Ectodermal cell (in vitro differentiated cells): ENCODE data around the gene BNIP2.

Experiments
- H3K27ac ChIP-seq: 2 replicates; pipeline ENCODE4 v1.7.0; 2013; ENCODE audit warnings: mild to moderate bottlenecking, low read depth, low read length; ENCODE audit not compliant: insufficient read depth, poor library complexity, severe bottlenecking
- H3K27me3 ChIP-seq: 2 replicates; pipeline ENCODE4 v1.7.0; 2013; ENCODE audit warnings: mild to moderate bottlenecking, low read length; ENCODE audit not compliant: insufficient read depth, control insufficient read depth, poor library complexity, severe bottlenecking
- H3K36me3 ChIP-seq: one replicate; pipeline ENCODE4 v1.7.0; 2013; ENCODE audit warnings: low read length; ENCODE audit not compliant: control insufficient read depth, insufficient read depth
- H3K4me1 ChIP-seq: one replicate; pipeline ENCODE4 v1.7.0; 2013; ENCODE audit warnings: low read length; ENCODE audit not compliant: control insufficient read depth, insufficient read depth
- H3K4me3 ChIP-seq: 2 replicates; pipeline ENCODE4 v1.7.0; 2013; ENCODE audit warnings: low read depth, low read length, control low read depth; ENCODE audit not compliant: insufficient read depth
- H3K9me3 ChIP-seq: 2 replicates; pipeline ENCODE4 v1.7.0; 2013; ENCODE audit warnings: mild to moderate bottlenecking, low read length, moderate library complexity; ENCODE audit not compliant: control insufficient read depth
- WGBS, 2 experiments: methylation state at CpG; one replicate each; pipeline ENCODE4 v1.1.7; 2013; ENCODE audit warnings: missing lambda C conversion rate in 2 of 2; 5-methylcytosine and 5-hydroxymethylcytosine counted together

BNIP2 gene

GRCh38 chr15:59674361-59674877 is 14.7 kb downstream of the BNIP2 start:
- H3K27me3 ChIP-seq, result no peaks in the 10 kb centered on the region
- no peaks in the 10 kb centered on the region for H3K9me3 ChIP-seq
- no peak overlapping the region for H3K4me3 ChIP-seq
- no peaks in the 10 kb centered on the region for H3K4me1 ChIP-seq
- no peak overlapping the region for H3K27ac ChIP-seq
- H3K36me3 ChIP-seq, result peaks cover 37% of the 10 kb centered on the region
- 92 to 95% methylated on average over 2 to 3 of the region's 3 CpGs for WGBS, 2 experiments

GRCh38 chr15:59668556-59668955 is 20.6 kb downstream of the BNIP2 start:
- Histone ChIP-seq H3K4me1 (no peaks in the 10 kb centered on the region), H3K36me3 (peaks cover 15% of the 10 kb centered on the region), H3K27me3 (no peaks in the 10 kb centered on the region), H3K27ac (no peak overlapping the region), H3K4me3 (no peak overlapping the region), H3K9me3 (no peaks in the 10 kb centered on the region)
- WGBS, 2 experiments, result 100% methylated on average over 1 of the region's 8 CpGs

GRCh38 chr15:59662260-59662659 is 26.9 kb downstream of the BNIP2 start:
- peaks cover 5% of the 10 kb centered on the region for H3K36me3 ChIP-seq
- H3K9me3 ChIP-seq, result no peaks in the 10 kb centered on the region
- H3K4me3 ChIP-seq, result no peak overlapping the region
- no peaks in the 10 kb centered on the region for H3K4me1 ChIP-seq
- 96 to 98% methylated on average over 1 of the region's 1 CpG for WGBS, 2 experiments
- no peaks in the 10 kb centered on the region for H3K27me3 ChIP-seq
- no peak overlapping the region for H3K27ac ChIP-seq

- Histone ChIP-seq H3K9me3 (no peaks in the 10 kb centered on the region), H3K36me3 (peaks cover 5% of the 10 kb centered on the region), H3K4me1 (peaks cover 7% of the 10 kb centered on the region), H3K27me3 (no peaks in the 10 kb centered on the region), H3K27ac (no peak overlapping the region), H3K4me3 (no peak overlapping the region)
- 95% methylated on average over 1 of the region's 1 CpG; no CpG with 5 or more reads in 1 of the 2 experiments for WGBS, 2 experiments
Observed at GRCh38 chr15:59659366-59659765, 29.8 kb downstream of the BNIP2 start.

- Histone ChIP-seq H3K9me3 (no peaks in the 10 kb centered on the region), H3K4me3 (peak overlapping the region; percentile 86), H3K4me1 (peaks cover 7% of the 10 kb centered on the region), H3K36me3 (no peaks in the 10 kb centered on the region), H3K27ac (no peak overlapping the region), H3K27me3 (no peaks in the 10 kb centered on the region)
- WGBS, 2 experiments, result 74 to 76% methylated on average over 23 of the region's 23 CpGs
Observed at GRCh38 chr15:59657635-59658125, 31.4 kb downstream of the BNIP2 start.

- Histone ChIP-seq H3K36me3 (peaks cover under 1% of the 10 kb centered on the region), H3K27ac (peak within 1 kb of the TSS; percentile 55), H3K9me3 (no peaks in the 10 kb centered on the region), H3K4me1 (peaks cover 7% of the 10 kb centered on the region), H3K4me3 (peak within 1 kb of the TSS; percentile 86), H3K27me3 (no peaks in the 10 kb centered on the region)
- 0% methylated on average over 59 of the region's 59 CpGs for WGBS, 2 experiments
Observed at GRCh38 chr15:59656897-59657634, 32.1 kb downstream of the BNIP2 start, which contains the start of gene GTF2A2. GTF2A2 (minus strand) TSS chr15:59657515; CDS start chr15:59652277, 5,238 bp downstream.

- no peaks in the 10 kb centered on the region for H3K27me3 ChIP-seq
- H3K27ac ChIP-seq, result no peak overlapping the region
- 82 to 89% methylated on average over 1 of the region's 1 CpG for WGBS, 2 experiments
- no peaks in the 10 kb centered on the region for H3K9me3 ChIP-seq
- H3K4me1 ChIP-seq, result peaks cover 7% of the 10 kb centered on the region
- H3K4me3 ChIP-seq, result no peak overlapping the region
- peaks cover 19% of the 10 kb centered on the region for H3K36me3 ChIP-seq
Observed at GRCh38 chr15:59654046-59654445, 35.1 kb downstream of the BNIP2 start.

GRCh38 chr15:59649603-59650002 is 39.5 kb downstream of the BNIP2 start:
- H3K27me3 ChIP-seq, result no peaks in the 10 kb centered on the region
- peaks cover 27% of the 10 kb centered on the region for H3K36me3 ChIP-seq
- no peak overlapping the region for H3K4me3 ChIP-seq
- no peak overlapping the region for H3K27ac ChIP-seq
- no peaks in the 10 kb centered on the region for H3K4me1 ChIP-seq
- H3K9me3 ChIP-seq, result no peaks in the 10 kb centered on the region

- Histone ChIP-seq H3K4me1 (no peaks in the 10 kb centered on the region), H3K36me3 (peaks cover 31% of the 10 kb centered on the region), H3K4me3 (no peak overlapping the region), H3K27me3 (no peaks in the 10 kb centered on the region), H3K9me3 (no peaks in the 10 kb centered on the region), H3K27ac (no peak overlapping the region)
- 88 to 100% methylated on average over 1 of the region's 1 CpG for WGBS, 2 experiments
Observed at GRCh38 chr15:59647085-59647484, 42.0 kb downstream of the BNIP2 start.

GRCh38 chr15:59646277-59646676 is 42.8 kb downstream of the BNIP2 start:
- WGBS, 2 experiments, result 92 to 100% methylated on average over 1 of the region's 1 CpG
- Histone ChIP-seq H3K27me3 (no peaks in the 10 kb centered on the region), H3K4me3 (no peak overlapping the region), H3K4me1 (no peaks in the 10 kb centered on the region), H3K27ac (no peak overlapping the region), H3K36me3 (peaks cover 26% of the 10 kb centered on the region), H3K9me3 (no peaks in the 10 kb centered on the region)
